GM10248 (cell line): ENCODE measurements around the gene ADAMTSL2.

Experiments
- CTCF ChIA-PET: fragments of 300-600 bp; sonication (Branson Sonifier 250); formaldehyde crosslinking; extraction: SDS; loops from one replicate; lab custom pipeline; 2021; ENCODE audit warnings: antibody characterized with exemption; lab: Yijun Ruan, JAX
- POLR2A ChIA-PET: fragments of 350-650 bp; sonication (Branson Sonifier 250); formaldehyde crosslinking; extraction: SDS; loops from one replicate; lab custom pipeline; 2020; ENCODE audit warnings: antibody characterized with exemption; lab: Yijun Ruan, JAX
- DNase-seq: peaks from one replicate; pipeline ENCODE4 v3.0.0; 2012; ENCODE audit errors: extremely low spot score
- CTCF ChIP-seq: IDR thresholded peaks from 2 replicates; pipeline ENCODE4 v1.5.1; 2012; ENCODE audit warnings: mild to moderate bottlenecking, low read depth; ENCODE audit errors: extremely low read depth, missing control alignments, control extremely low read depth

The ADAMTSL2 gene

GRCh38 chr9:133494636-133495326 is 39.7 kb upstream of the ADAMTSL2 start:
- ChIA-PET POLR2A (no interaction called here), CTCF (interaction anchor here (1.1 to 1.7 kb wide), 4 partner anchors 8 to 309 kb away, joined by 3 to 9 read pairs (median 5); partner anchors contain the start of gene SLC2A6)
- no peak for TF ChIP-seq CTCF
- no peak for DNase-seq

GRCh38 chr9:133495327-133496293 is 38.9 kb upstream of the ADAMTSL2 start:
- CTCF ChIA-PET: interaction anchor here (1.0 to 1.9 kb wide), 6 partner anchors 8 to 315 kb away, joined by 3 to 9 read pairs (median 6); partner anchors contain the start of gene SLC2A6
- POLR2A ChIA-PET: no interaction called here
- TF ChIP-seq CTCF: no peak

GRCh38 chr9:133496861-133497842 is 37.4 kb upstream of the ADAMTSL2 start:
- TF ChIP-seq CTCF: no peak
- CTCF ChIA-PET: interaction anchor here (1.0 to 1.9 kb wide), 2 partner anchors 10 to 316 kb away, joined by 6 read pairs; no protein-coding TSS in a partner anchor
- POLR2A ChIA-PET: no interaction called here
- no peak for DNase-seq

More at GRCh38 chr9:133495327-133496293, 38.9 kb upstream of the ADAMTSL2 start:
- DNase-seq: no peak

- CTCF ChIA-PET: interaction anchor here (1.1 to 2.4 kb wide), 3 partner anchors 10 to 313 kb away, joined by 3 to 7 read pairs (median 6); no protein-coding TSS in a partner anchor
- POLR2A ChIA-PET: no interaction called here
- TF ChIP-seq CTCF: no peak
- DNase-seq: no peak
Observed at GRCh38 chr9:133499132-133499891, 35.2 kb upstream of the ADAMTSL2 start.

GRCh38 chr9:133499892-133500270 is 34.6 kb upstream of the ADAMTSL2 start:
- DNase-seq: no peak
- TF ChIP-seq CTCF: no peak
- POLR2A ChIA-PET: no interaction called here
- CTCF ChIA-PET: interaction anchor here (1.1 to 2.4 kb wide), 3 partner anchors 9 to 314 kb away, joined by 3 to 7 read pairs (median 6); no protein-coding TSS in a partner anchor
